ENCODE data around the gene ARHGEF33. TPM values are rescaled to one million over a fixed set of nuclear protein-coding genes. Genes with fewer than 3 reads are reported as not detected.

The ARHGEF33 gene
- total and polyA plus RNA-seq, 2 experiments from 2014 or later: 0.10 to 1.8 TPM

DNA sequence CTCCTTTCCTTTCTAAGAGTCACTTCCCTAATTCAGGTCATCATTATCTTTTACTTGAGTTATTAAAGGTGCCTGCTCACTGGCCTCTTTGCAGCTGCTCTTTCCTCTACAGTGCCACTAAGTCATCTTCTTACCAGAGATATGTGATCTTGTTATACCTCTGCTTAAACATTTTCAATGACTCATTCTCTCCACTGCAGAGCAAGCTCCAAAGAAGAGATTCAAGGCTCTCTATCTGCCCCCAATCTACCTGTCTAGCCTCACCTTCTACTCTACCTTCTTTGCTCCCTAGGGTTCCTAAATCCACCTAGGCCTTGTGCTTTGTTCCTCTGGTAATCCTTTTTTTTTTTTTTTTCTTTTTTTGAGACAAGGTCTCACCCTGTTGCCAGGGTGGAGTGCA, 3.1 kb downstream of the ARHGEF33 start (continued):
- TF ChIP-seq, protein P1, sequence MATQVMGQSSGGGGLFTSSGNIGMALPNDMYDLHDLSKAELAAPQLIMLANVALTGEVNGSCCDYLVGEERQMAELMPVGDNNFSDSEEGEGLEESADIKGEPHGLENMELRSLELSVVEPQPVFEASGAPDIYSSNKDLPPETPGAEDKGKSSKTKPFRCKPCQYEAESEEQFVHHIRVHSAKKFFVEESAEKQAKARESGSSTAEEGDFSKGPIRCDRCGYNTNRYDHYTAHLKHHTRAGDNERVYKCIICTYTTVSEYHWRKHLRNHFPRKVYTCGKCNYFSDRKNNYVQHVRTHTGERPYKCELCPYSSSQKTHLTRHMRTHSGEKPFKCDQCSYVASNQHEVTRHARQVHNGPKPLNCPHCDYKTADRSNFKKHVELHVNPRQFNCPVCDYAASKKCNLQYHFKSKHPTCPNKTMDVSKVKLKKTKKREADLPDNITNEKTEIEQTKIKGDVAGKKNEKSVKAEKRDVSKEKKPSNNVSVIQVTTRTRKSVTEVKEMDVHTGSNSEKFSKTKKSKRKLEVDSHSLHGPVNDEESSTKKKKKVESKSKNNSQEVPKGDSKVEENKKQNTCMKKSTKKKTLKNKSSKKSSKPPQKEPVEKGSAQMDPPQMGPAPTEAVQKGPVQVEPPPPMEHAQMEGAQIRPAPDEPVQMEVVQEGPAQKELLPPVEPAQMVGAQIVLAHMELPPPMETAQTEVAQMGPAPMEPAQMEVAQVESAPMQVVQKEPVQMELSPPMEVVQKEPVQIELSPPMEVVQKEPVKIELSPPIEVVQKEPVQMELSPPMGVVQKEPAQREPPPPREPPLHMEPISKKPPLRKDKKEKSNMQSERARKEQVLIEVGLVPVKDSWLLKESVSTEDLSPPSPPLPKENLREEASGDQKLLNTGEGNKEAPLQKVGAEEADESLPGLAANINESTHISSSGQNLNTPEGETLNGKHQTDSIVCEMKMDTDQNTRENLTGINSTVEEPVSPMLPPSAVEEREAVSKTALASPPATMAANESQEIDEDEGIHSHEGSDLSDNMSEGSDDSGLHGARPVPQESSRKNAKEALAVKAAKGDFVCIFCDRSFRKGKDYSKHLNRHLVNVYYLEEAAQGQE (IDR thresholded peaks at IDR 0.05; ENCODE audit: unreplicated experiment): no peak

DNA sequence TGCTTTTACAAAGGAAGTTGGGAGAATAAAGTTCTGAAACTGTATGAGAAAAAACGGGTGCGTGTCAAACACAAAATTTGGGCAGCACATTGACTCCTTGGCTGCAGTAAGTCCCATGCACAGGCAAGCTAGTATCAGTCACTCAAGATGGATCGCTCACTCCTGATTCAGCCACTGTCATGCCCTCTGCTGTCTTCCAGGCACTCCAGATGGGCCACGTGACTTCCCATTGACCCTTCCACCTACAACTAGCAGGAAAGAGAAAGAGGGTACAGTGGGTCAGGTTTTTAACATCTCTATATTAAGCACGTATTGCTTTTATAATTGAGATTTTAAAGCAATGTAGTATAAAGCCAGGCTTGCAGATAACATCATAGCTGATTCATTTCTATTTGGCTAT, 8.6 kb downstream of the ARHGEF33 start:
- TF ChIP-seq, protein P1 (IDR thresholded peaks at IDR 0.05; ENCODE audit: unreplicated experiment): no peak
- TF ChIP-seq CREB1 (CRISPR knock-in tag; IDR thresholded peaks at IDR 0.05; ENCODE audit: low read depth): no peak
- TF ChIP-seq, protein P2, sequence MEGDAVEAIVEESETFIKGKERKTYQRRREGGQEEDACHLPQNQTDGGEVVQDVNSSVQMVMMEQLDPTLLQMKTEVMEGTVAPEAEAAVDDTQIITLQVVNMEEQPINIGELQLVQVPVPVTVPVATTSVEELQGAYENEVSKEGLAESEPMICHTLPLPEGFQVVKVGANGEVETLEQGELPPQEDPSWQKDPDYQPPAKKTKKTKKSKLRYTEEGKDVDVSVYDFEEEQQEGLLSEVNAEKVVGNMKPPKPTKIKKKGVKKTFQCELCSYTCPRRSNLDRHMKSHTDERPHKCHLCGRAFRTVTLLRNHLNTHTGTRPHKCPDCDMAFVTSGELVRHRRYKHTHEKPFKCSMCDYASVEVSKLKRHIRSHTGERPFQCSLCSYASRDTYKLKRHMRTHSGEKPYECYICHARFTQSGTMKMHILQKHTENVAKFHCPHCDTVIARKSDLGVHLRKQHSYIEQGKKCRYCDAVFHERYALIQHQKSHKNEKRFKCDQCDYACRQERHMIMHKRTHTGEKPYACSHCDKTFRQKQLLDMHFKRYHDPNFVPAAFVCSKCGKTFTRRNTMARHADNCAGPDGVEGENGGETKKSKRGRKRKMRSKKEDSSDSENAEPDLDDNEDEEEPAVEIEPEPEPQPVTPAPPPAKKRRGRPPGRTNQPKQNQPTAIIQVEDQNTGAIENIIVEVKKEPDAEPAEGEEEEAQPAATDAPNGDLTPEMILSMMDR (conservative IDR thresholded peaks at IDR 0.05; ENCODE audit: low read depth in 2 of 2): 0 out of 4 replicates have a peak, but pooled peaks of 1 of the 2 experiments have one; percentile 0
- TF ChIP-seq, protein P3, sequence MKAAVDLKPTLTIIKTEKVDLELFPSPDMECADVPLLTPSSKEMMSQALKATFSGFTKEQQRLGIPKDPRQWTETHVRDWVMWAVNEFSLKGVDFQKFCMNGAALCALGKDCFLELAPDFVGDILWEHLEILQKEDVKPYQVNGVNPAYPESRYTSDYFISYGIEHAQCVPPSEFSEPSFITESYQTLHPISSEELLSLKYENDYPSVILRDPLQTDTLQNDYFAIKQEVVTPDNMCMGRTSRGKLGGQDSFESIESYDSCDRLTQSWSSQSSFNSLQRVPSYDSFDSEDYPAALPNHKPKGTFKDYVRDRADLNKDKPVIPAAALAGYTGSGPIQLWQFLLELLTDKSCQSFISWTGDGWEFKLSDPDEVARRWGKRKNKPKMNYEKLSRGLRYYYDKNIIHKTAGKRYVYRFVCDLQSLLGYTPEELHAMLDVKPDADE (IDR thresholded peaks at IDR 0.05): no peak
- Histone ChIP-seq H3K27ac (ENCODE audit: low read depth) (no peak overlapping the region), H4K20me1 (replicated peaks; ENCODE audit: insufficient read depth) (no peaks in the 10 kb centered on the region), H3K36me3 (ENCODE audit: insufficient read depth) (no peaks in the 10 kb centered on the region), H3K4me2 (no peak overlapping the region), H3F3A (replicated peaks; ENCODE audit: low read depth) (no peaks in the 10 kb centered on the region), H3K9me2 (ENCODE audit: insufficient read depth) (no peaks in the 10 kb centered on the region), H3K4me1 (ENCODE audit: insufficient read depth) (no peaks in the 10 kb centered on the region), H3K27me3 (ENCODE audit: insufficient read depth) (no peaks in the 10 kb centered on the region), H3K4me3 (no peak overlapping the region), H3K79me2 (replicated peaks; ENCODE audit: insufficient read depth) (no peaks in the 10 kb centered on the region), H2AFZ (no peak overlapping the region)
- Mint-ChIP-seq H3K4me1 (no peaks in the 10 kb centered on the region), H3K36me3 (ENCODE audit: low read depth) (no peaks in the 10 kb centered on the region), H3K27ac (no peak overlapping the region), H3K4me3 (no peak overlapping the region), H3K27me3 (ENCODE audit: insufficient read depth, low read depth, poor library complexity) (no peaks in the 10 kb centered on the region), H3K9me3 (no peaks in the 10 kb centered on the region)
- DNase-seq (ENCODE audit: low spot score): no peak
- ATAC-seq: peak; percentile 72

Data from GM23338 (cell line).